ENCODE measurements around the gene MRPL24. TPM values are rescaled to one million over a fixed set of nuclear protein-coding genes. Genes with fewer than 3 reads are reported as not detected.

MRPL24 gene
- total and polyA plus RNA-seq, 9 of the 15 experiments (the other 6 are each of a cell fraction or from before 2014, with no cell fraction given) = 74.3 to 267 (median 113) TPM

DNA sequence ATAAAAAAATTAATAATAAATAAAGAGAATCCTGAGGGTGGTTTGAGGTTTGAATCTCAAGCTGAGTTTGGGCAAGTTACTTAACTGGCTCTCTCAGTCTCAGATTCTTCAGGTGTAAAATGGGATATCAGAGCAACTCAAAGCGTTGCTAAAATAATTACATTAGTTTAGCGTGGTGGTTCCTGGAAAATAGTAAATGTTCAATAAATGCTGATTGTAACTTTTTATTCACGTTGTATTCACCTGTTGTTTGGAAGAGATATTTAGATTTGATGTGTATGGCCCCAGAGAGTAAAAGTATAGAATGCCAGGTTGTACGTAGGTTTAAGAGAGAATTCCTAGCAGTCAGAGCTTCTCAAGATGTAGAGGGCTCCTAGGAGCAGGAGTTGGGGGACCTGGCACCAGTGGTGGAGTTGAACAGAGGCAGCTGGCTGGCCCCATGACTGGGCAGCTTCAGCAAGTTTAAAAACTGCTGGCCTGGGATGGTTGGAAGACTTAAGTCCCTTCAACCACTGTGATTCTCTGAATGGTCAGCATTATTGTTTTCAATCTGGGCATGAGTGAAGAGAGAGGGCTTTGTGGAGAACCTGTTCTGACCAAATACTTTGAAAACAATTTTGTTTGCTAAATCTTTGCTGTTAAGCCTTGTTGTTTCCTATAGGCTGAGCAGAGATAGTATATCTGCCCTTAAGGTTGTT, 48.9 kb upstream of the MRPL24 start:
- Histone ChIP-seq H3K36me3 (ENCODE audit: control insufficient read depth, insufficient read depth, low read length) (peaks cover 88% of the 10 kb centered on the region), H3K4me1 (replicated peaks in 1 of 2; ENCODE audit: control insufficient read depth in 2 of 2, insufficient read depth in 2 of 2, low read length in 2 of 2) (no peaks in the 10 kb centered on the region), H3K27me3 (ENCODE audit: control insufficient read depth in 2 of 2, insufficient read depth in 2 of 2, low read length in 2 of 2) (no peaks in the 10 kb centered on the region), H3K9me1 (ENCODE audit: control insufficient read depth, insufficient read depth, low read length) (no peaks in the 10 kb centered on the region), H4K20me1 (replicated peaks; ENCODE audit: control insufficient read depth, insufficient read depth, low read length) (0 out of 2 replicates have a peak, but pooled peaks cover 4% of the 10 kb centered on the region), H2AFZ (ENCODE audit: low read depth, low read length) (no peak overlapping the region), H3K4me3 (no peak overlapping the region), H3K79me2 (ENCODE audit: control insufficient read depth, insufficient read depth, low read length) (peaks cover 17% of the 10 kb centered on the region; the same call in 1 of the 3 replicates), H3K9ac (ENCODE audit: insufficient read depth in 1 of 2, low read depth in 2 of 2, low read length in 2 of 2) (no peak overlapping the region), H3K27ac (ENCODE audit: extremely low read depth, low read depth, low read length) (no peak overlapping the region; the same call in 2 of the 3 replicates), H3K4me2 (ENCODE audit: insufficient read depth, low read length) (no peak overlapping the region), H3K9me3 (replicated peaks; ENCODE audit: control insufficient read depth, insufficient read depth, low read depth, low read length) (no peaks in the 10 kb centered on the region)
- intact Hi-C loops (cut with micrococcal nuclease) = no loop called here
- ATAC-seq = no peak
- in situ Hi-C loops (cut with MboI) = no loop called here
- DNase-seq (ENCODE audit: extremely low read depth in 1 of 4, low spot score in 3 of 4) = no peak
- FAIRE-seq = no peak
- ChIA-PET CTCF (ENCODE audit: low intra/inter-chr PET ratio) (no interaction called here), POLR2A (interaction anchor here (0.6 to 1.6 kb wide), 8 partner anchors 10 to 49 kb away, joined by 3 to 7 read pairs (median 3); partner anchors contain the start of genes HDGF and MRPL24)
- 79% methylated on average over 4 of the region's 4 CpGs for WGBS (ENCODE audit: insufficient coverage, low coverage, missing lambda C conversion rate)
- BruUV-seq (replicated peaks) = TSS peak; percentile 22
- no peak for TF ChIP-seq PTTG1 (tag; IDR thresholded peaks at IDR 0.05; ENCODE audit: low read depth)
- TF ChIP-seq, protein P1, sequence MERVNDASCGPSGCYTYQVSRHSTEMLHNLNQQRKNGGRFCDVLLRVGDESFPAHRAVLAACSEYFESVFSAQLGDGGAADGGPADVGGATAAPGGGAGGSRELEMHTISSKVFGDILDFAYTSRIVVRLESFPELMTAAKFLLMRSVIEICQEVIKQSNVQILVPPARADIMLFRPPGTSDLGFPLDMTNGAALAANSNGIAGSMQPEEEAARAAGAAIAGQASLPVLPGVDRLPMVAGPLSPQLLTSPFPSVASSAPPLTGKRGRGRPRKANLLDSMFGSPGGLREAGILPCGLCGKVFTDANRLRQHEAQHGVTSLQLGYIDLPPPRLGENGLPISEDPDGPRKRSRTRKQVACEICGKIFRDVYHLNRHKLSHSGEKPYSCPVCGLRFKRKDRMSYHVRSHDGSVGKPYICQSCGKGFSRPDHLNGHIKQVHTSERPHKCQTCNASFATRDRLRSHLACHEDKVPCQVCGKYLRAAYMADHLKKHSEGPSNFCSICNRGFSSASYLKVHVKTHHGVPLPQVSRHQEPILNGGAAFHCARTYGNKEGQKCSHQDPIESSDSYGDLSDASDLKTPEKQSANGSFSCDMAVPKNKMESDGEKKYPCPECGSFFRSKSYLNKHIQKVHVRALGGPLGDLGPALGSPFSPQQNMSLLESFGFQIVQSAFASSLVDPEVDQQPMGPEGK (CRISPR knock-in tag; IDR thresholded peaks at IDR 0.05; ENCODE audit: borderline replicate concordance) = no peak
- peak; percentile 49 for TF ChIP-seq C11orf30 (IDR thresholded peaks at IDR 0.05; ENCODE audit: low read depth)
- TF ChIP-seq ZNF431 (CRISPR knock-in tag; IDR thresholded peaks at IDR 0.05) = no peak
- peak; percentile 66; the same call in 1 of the 2 replicates for TF ChIP-seq ZNF316 (IDR thresholded peaks at IDR 0.05)
- TF ChIP-seq MEF2D (tag; conservative IDR thresholded peaks at IDR 0.05; ENCODE audit: low read depth) = no peak
- TF ChIP-seq ZNF347 (CRISPR knock-in tag; IDR thresholded peaks at IDR 0.05; ENCODE audit: low read depth) = no peak
- TF ChIP-seq POLR2H (tag; IDR thresholded peaks at IDR 0.05; ENCODE audit: low read depth) = no peak
